HG03135 (cell line): ENCODE measurements around the gene TMOD3.

Source experiments
- ATAC-seq: cut with Tn5 transposase; IDR thresholded peaks from one replicate; pipeline ENCODE4 v1.9.1; 2021; ENCODE audit warnings: mild to moderate bottlenecking, moderate library complexity; ENCODE audit not compliant: unreplicated experiment

The TMOD3 gene

DNA sequence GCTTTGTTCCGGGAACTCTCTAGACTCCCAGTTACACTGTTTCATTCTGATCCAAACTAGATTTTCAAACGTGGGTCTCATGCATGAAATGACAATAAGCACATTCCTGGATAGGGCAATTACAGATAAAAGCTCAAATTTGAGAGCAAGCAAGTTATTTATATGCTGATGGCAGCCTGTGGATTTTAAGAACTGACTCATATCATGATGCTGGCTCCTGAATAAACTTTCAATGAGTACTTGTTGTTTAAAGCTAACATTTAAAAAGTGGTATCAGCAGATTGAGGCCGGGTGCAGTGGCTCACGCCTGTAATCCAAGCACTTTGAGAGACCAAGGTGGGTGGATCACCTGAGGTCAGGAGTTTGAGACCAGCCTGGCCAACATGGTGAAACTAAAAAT is 75.5 kb downstream of the TMOD3 start:
- no peak for ATAC-seq

DNA sequence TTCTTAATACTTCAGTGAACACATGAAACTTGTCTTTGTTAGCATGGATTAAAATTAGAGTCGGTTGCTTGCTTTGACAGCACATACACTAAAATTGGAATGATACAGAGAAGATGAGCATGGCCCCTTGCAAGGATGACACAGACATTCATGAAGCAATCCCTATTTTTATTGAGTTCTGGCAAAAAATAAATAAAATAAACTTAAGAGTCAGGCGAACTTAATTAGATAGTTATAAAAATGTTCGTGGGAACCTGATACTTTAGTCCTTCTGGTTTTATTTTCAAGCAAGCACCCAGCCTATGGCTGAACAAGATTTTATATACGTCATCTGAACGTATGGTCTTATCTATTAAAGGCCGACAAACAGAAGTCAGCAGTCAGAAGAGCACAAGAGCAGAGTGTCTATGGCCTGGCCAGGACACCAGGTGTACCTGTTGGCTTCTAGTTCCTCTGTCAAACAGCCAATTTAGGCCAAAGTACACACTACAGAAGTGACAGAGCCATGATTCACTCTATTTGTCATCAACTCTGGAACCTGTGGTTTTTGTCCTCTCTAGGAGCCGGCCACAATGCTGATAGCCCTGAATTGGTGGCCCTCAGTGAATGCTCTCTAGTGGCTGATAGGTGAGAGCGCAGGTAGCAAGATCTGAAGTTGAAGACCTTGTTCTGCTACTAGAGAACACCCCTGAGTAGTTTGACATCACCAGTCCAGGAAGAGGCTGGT is 77.8 kb downstream of the TMOD3 start:
- ATAC-seq: no peak

DNA sequence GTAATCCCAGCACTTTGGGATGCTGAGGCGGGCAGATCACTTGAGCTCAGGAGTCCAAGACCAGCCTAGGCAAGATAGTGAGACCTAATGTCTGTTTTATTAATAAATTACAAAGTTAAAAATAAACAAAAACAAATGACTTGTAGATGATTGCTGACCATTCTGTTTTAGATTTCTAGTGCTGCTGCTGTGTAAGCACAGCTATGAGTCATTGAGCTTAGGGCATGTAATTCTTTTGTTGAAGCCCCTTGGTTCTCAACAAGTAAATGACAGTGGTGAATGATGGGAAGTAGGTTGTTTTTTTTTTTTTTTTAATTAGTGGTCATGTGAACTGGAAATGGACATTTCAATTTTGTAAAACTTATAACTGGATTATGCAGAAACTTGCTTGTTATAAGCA is 78.9 kb downstream of the TMOD3 start:
- ATAC-seq: no peak

DNA sequence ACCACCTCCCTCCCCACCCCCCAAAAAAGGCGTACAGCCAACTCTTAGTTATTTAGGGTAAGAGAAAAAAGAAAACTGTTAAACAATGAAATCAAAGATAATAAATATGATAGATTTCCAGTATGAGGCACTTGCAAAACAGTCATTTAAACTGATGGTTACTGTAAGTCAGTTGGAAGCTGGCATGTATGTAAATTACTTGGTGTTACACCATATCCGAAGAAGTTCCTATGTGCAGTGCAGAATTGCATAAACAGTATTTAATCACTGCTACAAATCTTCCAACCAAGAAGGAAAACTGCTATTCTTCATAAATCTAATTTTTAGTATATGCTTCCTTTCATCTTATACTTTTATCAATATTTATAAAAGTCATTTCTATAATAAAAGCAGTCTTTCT is 80.1 kb downstream of the TMOD3 start:
- ATAC-seq: no peak

DNA sequence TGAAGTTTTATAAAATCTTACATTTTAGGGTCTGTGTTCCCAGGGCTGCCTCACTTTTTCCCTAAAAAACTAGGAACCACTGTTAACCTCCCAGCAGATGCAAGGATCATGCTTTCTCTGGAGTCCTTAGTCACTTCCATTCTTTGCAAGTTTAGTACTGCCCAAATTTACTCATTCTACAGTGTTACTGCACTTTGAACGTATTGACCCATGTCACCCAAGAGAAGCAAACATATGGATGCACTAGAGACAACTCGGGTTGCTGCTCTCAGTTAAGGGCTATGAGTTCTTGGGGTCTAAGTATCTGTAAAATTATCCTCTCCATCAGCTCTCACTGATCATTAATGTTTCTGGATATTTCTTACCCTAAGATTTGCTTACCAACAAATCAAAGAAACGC is 83.1 kb downstream of the TMOD3 start:
- ATAC-seq: no peak

DNA sequence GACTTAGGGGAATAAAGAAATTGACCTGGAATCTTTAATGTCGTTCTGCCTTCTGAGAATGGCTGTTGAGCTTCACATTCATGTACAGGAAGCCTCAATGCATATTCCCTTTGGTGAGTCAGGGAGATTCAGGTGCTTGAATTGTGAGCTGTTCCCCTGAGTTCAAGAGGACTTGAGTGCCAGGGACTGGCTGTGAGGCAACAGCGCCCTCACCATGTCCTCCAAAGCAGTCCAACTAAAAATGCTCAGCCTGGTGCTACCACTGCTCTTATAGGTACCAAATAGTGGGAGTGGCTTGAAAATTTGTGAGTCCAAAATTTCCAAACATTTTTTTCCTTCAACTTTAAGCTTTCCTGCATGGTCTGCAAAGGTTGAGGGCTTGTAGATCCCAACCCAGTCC is 88.0 kb downstream of the TMOD3 start:
- no peak for ATAC-seq

DNA sequence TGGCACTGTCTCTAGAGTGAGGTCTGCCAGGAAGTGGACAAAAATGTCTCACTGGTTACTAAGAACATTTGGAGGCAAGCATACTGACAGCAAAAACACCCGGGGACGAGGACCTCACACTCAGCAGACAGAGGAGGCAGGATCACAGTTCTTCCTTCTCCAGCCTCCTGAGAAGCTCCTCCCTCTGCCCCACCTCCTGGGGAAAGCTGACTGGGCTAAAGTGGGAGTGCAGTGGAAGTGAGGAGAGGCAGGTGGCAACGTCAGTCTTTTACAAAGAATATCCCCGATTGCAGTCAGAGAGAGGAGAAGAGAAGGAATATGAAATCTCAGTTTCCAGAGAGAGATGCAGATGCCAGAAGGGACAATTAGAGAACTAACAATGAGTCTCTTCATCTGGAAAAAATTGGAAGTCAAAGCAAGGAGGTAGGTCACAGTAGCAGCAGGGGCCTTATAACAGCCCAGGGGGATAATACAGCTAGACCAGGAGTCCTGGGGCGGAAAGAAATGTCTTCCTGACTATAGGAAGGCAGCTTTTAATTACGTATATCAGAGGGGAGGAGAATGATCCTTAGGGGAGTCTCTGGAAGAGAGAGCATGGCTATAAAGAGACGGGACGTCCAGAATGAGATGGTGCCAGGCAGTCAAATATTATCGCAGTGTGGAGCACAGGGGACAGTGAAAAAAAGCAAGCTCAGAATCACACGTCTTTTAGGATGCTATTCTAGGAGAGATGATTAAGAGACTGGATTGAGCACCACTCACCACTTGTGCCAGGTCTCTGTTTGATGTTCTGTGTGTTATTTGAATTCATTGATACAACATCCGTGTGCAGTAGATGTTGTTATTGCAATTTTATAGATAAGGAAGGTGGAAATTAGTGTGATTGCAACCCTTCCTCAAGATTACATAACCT is 95.0 kb downstream of the TMOD3 start:
- no peak for ATAC-seq

DNA sequence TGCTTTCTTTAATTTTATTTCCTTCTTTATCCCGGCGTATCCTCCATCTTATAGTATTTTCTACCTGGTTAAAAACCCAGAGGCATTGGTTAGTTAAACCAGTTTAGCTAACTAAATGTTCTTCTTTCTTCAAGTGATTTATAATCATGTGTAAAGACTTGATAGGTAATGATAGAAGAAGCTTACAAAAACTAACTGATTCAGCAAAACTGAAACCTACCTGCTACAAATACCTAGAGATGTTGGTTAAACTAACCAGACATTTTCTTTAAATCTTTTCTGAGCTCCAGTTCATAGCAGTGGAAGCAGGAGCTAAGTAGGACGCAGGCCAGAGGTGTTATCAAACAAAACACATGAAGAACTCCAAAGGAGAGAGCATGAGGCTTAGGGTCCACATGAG is 97.4 kb downstream of the TMOD3 start:
- ATAC-seq: no peak

DNA sequence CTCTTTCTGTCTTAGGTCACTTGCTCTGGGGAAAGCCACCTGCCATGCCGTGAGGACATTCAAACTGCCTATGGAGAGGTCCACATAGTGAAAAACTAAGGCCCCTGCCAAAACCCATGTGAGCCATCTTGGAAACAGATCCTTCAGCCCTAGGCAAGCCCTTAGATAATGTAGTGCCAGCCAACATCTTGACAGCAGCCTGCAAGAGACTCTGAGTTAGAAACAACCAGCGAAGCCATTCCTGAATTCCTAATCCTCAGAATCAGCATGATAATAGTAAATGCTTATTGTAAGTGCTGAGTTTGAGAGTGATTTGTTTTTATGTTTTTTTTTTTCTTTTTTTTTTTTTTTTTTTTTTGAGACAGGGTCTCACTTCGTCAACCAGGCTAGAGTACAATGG is 101.6 kb downstream of the TMOD3 start:
- no peak for ATAC-seq

DNA sequence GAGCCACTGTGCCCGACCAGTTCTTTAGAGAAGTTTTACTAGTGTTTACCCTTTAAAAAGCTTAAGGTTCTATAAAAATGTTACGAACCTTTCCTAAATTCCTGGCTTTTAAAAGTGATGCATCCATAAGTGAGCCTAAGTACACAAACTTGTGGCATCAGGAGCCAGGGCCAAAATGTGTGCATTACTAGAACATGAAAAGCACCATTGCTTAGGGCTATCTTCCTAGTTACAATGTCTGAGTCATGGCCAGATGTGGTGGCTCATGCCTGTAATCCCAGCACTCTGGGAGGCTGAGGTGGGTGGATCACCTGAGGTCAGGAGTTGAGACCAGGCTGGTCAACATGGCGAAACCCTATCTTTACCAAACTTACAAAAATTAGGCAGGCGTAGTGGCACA is 102.2 kb downstream of the TMOD3 start:
- no peak for ATAC-seq

DNA sequence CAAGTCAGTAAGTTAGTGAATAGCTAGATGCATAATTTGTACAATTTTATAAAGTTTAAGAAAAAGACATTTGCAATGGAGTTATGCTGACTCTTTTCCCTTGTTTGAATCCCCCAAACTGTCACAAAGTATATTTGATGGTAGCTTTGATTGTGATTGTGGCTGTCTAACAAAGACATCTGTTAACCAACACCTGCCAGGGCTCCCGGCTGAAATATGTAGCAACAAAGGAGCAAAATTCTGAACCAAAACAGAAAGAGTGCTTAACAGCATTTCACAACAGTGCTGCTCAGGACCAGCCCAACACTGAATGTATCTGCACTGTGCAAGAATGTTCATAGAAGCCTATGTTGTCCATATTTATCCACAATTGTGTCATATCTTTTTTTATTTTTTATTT is 102.7 kb downstream of the TMOD3 start:
- no peak for ATAC-seq

DNA sequence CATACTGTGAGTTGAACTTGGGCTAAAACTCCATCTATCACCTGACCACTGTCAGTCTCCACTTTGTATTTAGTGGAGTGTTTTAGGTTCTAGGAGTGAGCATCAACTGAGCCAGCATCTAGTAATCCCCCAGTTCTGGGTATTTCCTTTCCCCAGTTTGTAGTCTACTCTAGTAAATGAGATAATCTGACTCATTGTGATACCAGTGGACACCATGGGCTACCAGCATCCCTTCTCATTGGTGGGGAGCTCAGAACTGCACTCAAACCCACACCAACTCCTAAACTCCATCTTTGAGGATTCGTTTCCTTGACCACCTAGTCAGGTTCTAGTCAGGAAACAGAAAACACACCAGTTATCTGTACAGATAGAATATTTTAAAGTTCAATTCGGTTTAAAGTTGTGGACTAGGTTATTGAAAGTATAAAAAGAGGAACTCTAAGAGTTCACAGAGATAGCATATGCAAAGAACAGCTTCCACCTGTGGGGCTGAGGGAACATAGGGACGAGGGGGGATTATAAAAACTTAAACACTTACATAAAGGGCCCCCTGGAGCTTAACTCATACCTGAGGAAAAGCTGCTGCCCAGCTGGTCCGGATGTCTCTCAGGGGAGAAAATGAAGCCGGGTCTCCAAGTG is 106.1 kb downstream of the TMOD3 start:
- ATAC-seq: peak; percentile 89

DNA sequence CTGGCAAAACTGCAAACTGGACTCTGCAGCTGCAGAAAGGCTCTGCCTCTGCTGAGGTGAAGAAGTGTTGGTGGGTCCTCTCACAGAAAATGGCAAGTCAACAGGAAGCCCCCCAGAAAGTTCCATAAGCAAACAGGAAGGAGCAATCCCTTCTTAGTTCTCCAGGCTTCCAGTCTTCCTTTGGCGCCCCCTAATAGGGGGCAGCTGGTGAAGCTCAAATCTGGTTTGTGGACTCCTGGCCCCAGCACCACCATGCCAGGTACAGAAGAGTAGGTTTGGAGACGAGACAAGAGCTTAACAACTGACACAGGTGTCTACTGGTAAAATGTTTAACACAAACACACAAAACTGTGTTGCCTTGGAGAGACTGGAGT is 106.6 kb downstream of the TMOD3 start:
- peak; percentile 20 for ATAC-seq

DNA sequence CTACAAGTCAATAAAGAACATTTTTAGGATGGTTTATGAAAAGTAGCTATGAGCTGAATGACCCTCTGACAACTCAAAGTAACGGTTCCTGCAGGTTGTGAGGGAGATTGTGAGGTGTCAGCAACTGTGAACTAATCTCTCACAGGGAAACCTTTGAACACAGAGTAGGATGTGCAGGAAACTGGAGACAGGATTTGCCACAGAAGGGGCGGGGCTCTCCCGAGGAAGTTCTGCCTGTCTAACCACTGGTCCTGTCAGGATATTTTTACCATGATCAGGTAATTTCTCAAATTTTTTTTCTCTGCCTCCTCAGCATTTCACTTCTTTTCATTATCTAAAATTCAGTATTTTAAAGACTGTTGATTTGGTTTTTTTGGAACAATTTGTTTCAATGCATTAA is 108.8 kb downstream of the TMOD3 start:
- ATAC-seq: no peak

DNA sequence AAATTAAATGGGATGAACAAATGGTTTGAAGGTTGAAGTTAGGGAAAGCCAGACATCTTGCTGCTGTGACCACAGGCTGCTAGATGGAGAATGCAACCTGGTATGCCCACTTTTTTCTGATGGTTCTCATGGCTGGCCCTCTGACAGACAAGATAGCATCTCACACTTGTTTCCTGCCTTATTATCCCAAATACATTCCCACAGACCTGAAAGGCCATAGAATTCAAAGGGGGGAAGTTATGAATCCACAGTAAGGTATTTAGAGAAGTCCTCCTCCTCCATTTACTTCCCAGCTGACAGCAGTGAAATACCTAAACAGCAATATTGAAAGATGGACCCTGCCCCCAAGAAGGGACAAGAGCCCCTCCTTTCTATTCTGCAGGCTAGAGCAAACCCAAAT is 109.8 kb downstream of the TMOD3 start:
- no peak for ATAC-seq

DNA sequence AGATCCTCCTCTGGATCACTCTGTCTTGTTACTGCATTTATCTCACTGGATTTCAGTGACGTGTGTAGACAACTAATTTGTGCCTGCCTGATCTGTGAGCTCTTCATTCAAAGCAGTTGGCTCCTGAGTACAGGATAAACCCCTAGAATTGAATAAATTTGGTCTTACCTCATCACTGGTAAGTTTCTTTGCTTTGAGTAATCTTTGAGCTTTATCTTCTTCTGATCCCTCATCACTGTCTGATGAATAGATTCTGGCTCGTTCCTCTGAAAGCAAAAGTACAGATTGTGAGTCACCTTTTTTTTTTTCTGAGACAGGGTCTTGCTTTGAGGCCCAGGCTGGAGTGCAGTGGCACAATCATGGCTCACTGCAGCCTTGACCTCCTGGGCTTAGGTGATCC is 117.7 kb downstream of the TMOD3 start:
- ATAC-seq: no peak

DNA sequence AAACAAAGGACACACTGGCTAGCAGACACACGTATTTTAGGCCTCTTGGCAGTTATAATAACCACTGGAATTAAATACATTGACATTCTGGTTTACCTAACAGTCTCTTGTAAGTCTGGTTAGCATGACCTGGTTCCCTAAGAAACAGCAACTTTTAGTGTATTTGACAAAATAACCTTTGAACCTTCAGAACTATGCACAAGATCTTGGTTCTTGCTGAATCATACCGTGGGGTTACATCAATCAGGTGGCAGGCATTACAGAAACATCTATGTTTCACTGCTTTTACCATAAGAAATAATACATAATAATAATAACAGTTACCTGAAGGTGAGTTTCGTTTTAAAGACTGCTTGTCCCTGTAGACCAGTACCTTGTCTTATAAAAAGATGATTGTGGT is 123.4 kb downstream of the TMOD3 start:
- no peak for ATAC-seq

DNA sequence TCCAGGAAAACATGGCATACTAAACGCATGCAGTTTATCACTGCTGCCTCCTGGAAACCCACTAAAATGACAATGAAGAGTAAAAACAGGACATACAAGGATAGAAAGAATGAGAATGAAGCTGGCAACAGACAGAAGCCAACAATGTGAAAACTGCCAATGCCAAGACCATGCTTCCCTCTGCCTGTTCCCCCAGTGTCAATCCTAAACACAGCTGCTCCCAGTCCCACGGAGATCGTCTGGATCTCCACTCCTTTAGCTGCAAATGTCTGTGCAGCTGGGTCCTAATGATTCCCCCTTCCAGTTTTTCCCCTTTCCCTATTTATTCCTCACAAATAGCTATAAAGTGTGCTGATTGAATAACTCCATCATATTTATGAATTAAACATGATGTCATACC is 126.1 kb downstream of the TMOD3 start:
- no peak for ATAC-seq
